HepG2 (cell line): ENCODE data around the gene LITAFD. TPM values are rescaled to one million over a fixed set of nuclear protein-coding genes. Genes with fewer than 3 reads are reported as not detected.

Experiments
- CERS6 ChIP-seq: sonication (generic); formaldehyde crosslinking; IDR thresholded peaks from 2 replicates; pipeline ENCODE4 v1.5.0; 2020; ENCODE audit warnings: missing genetic modification reagents
- DBP ChIP-seq: sonication (generic); formaldehyde crosslinking; IDR thresholded peaks from 2 replicates; pipeline ENCODE4 v1.4.0; 2020; ENCODE audit warnings: missing genetic modification reagents; ENCODE audit errors: not compliant biosample characterization
- ELF1 ChIP-seq: sonication (generic); formaldehyde crosslinking; IDR thresholded peaks from 2 replicates; pipeline ENCODE4 v1.4.0; 2020; ENCODE audit warnings: missing genetic modification reagents
- IKZF4 ChIP-seq: sonication (generic); formaldehyde crosslinking; IDR thresholded peaks from 2 replicates; pipeline ENCODE4 v1.5.1; 2020; ENCODE audit warnings: borderline replicate concordance, mild to moderate bottlenecking, low read depth, missing genetic modification reagents; ENCODE audit errors: not compliant biosample characterization
- NCOA1 ChIP-seq: sonication (generic); formaldehyde crosslinking; IDR thresholded peaks from 2 replicates; pipeline ENCODE4 v1.9.0; 2021; ENCODE audit warnings: missing genetic modification reagents
- NFRKB ChIP-seq: fragments of 450-650 bp; IDR thresholded peaks from 2 replicates; pipeline ENCODE4 v1.6.1; 2017
- NR1H2 ChIP-seq: sonication (generic); formaldehyde crosslinking; IDR thresholded peaks from 2 replicates; pipeline ENCODE4 v1.8.1; 2022; ENCODE audit warnings: low read depth, missing genetic modification reagents, borderline replicate concordance
- SAFB2 ChIP-seq: sonication (generic); formaldehyde crosslinking; IDR thresholded peaks from 2 replicates; pipeline ENCODE4 v1.5.1; 2020; ENCODE audit warnings: missing genetic modification reagents, low read depth, mild to moderate bottlenecking, borderline replicate concordance
- SNAPC2 ChIP-seq: sonication (generic); formaldehyde crosslinking; IDR thresholded peaks from 2 replicates; pipeline ENCODE4 v1.8.1; 2022; ENCODE audit warnings: mild to moderate bottlenecking, missing genetic modification reagents
- SNRNP70 ChIP-seq: fragments of 200-400 bp; formaldehyde crosslinking; IDR thresholded peaks from 2 replicates; pipeline ENCODE4 v1.6.1; 2017; ENCODE audit warnings: mild to moderate bottlenecking, low read depth, low read length, moderate library complexity
- SP2 ChIP-seq: sonication (generic); formaldehyde crosslinking; IDR thresholded peaks from 2 replicates; pipeline ENCODE4 v1.5.1; 2020; ENCODE audit warnings: mild to moderate bottlenecking, missing genetic modification reagents
- SRF ChIP-seq: IDR thresholded peaks from 2 replicates; pipeline ENCODE4 v1.6.1; 2011; ENCODE audit warnings: mild to moderate bottlenecking, low read depth, low read length, moderate library complexity
- SRSF1 ChIP-seq: fragments of 200-400 bp; formaldehyde crosslinking; optimal IDR thresholded peaks from 2 replicates; pipeline ENCODE3; 2017; ENCODE audit warnings: mild to moderate bottlenecking, low read depth, low read length, moderate library complexity
- SRSF9 ChIP-seq: fragments of 200-400 bp; formaldehyde crosslinking; IDR thresholded peaks from 2 replicates; pipeline ENCODE4 v1.6.1; 2018; ENCODE audit warnings: borderline replicate concordance, mild to moderate bottlenecking, low read depth, low read length; ENCODE audit not compliant: insufficient read depth, poor library complexity, severe bottlenecking
- ZBED4 ChIP-seq: sonication (generic); formaldehyde crosslinking; IDR thresholded peaks from 2 replicates; pipeline ENCODE4 v1.4.0; 2020; ENCODE audit warnings: missing genetic modification reagents, borderline replicate concordance
- ZNF674 ChIP-seq: sonication (generic); formaldehyde crosslinking; IDR thresholded peaks from 2 replicates; pipeline ENCODE4 v1.5.0; 2020; ENCODE audit warnings: low read depth, mild to moderate bottlenecking, missing genetic modification reagents
- ZNF781 ChIP-seq: sonication (generic); formaldehyde crosslinking; IDR thresholded peaks from 2 replicates; pipeline ENCODE4 v1.5.1; 2020; ENCODE audit warnings: borderline replicate concordance, mild to moderate bottlenecking, missing genetic modification reagents; ENCODE audit errors: not compliant biosample characterization
- ZNF878 ChIP-seq: sonication (generic); formaldehyde crosslinking; IDR thresholded peaks from 2 replicates; pipeline ENCODE4 v1.8.1; 2023; ENCODE audit warnings: mild to moderate bottlenecking, missing genetic modification reagents, moderate library complexity
- ZNF879 ChIP-seq: sonication (generic); formaldehyde crosslinking; IDR thresholded peaks from 2 replicates; pipeline ENCODE4 v1.8.1; 2023; ENCODE audit warnings: missing genetic modification reagents
- ZSCAN22 ChIP-seq: sonication (generic); formaldehyde crosslinking; IDR thresholded peaks from 2 replicates; pipeline ENCODE4 v1.4.0; 2020; ENCODE audit warnings: mild to moderate bottlenecking, missing genetic modification reagents
- polyA plus RNA-seq, 8 experiments: library from polyadenylated mRNA; depleted of rRNA in 3 of 8; stranded (reverse) in 7 of 8; unstranded in 1 of 8; fragments of >200 nt; fragmentation: Illumina TruSeq in 4 of 8; extraction: Trizol in 4 of 8; gene quantifications; 2 replicates each; pipeline versions ENCODE4 v1.2.1 to v1.2.3, GENCODE V29; 2011 to 2016; ENCODE audit warnings: low read depth in 4 of 8, missing spikeins in 1 of 8, mixed read lengths in 1 of 8; ENCODE audit not compliant: insufficient read depth in 1 of 8
- total RNA-seq, 5 experiments: library from RNA; depleted of rRNA; stranded (reverse); fragments of >200 nt; fragmentation: Illumina TruSeq; extraction: Trizol; gene quantifications; 2 replicates each; pipeline ENCODE4 v1.2.3, GENCODE V29; 2016; ENCODE audit warnings: low read depth in 1 of 5
- TF ChIP-seq, protein P1 (sequence below): IDR thresholded peaks from 2 replicates; pipeline ENCODE4 v1.6.1; 2016
- TF ChIP-seq, protein P2 (sequence below): sonication (generic); formaldehyde crosslinking; IDR thresholded peaks from 2 replicates; pipeline ENCODE4 v1.5.0; 2020; ENCODE audit warnings: missing genetic modification reagents

The LITAFD gene
- total and polyA plus RNA-seq, 2 of the 13 experiments (the other 11 are each of a cell fraction or from before 2014, with no cell fraction given), result not detected

GRCh38 chr16:8863594-8864424, 18.3 kb upstream of the LITAFD start (continued):
- TF ChIP-seq ZNF879 (CRISPR knock-in tag), result peak; percentile 18; the same call in 1 of the 2 replicates
- TF ChIP-seq SRSF9, result no peak
- TF ChIP-seq ZBED4, result peak; percentile 96; the same call in 1 of the 2 replicates
- TF ChIP-seq ZNF781 (CRISPR knock-in tag), result peak; percentile 88
- TF ChIP-seq, protein P1, sequence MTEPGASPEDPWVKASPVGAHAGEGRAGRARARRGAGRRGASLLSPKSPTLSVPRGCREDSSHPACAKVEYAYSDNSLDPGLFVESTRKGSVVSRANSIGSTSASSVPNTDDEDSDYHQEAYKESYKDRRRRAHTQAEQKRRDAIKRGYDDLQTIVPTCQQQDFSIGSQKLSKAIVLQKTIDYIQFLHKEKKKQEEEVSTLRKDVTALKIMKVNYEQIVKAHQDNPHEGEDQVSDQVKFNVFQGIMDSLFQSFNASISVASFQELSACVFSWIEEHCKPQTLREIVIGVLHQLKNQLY (CRISPR knock-in tag), result peak; percentile 86
- TF ChIP-seq CERS6 (CRISPR knock-in tag), result no peak
- peak; percentile 85 for TF ChIP-seq IKZF4
- peak; percentile 86; the same call in 1 of the 2 replicates for TF ChIP-seq ZSCAN22 (CRISPR knock-in tag)
- no peak for TF ChIP-seq DBP (CRISPR knock-in tag)
- TF ChIP-seq ZNF878 (CRISPR knock-in tag), result peak; percentile 99
- TF ChIP-seq SRF, result no peak
- TF ChIP-seq SRSF1, result peak; percentile 100
- TF ChIP-seq SNAPC2 (CRISPR knock-in tag), result peak; percentile 94; the same call in 1 of the 2 replicates
- no peak for TF ChIP-seq SNRNP70
- peak; percentile 52 for TF ChIP-seq ELF1 (CRISPR knock-in tag)
- no peak for TF ChIP-seq NFRKB
- TF ChIP-seq NCOA1 (CRISPR knock-in tag), result peak; percentile 52; the same call in 1 of the 2 replicates
- peak; percentile 37; the same call in 1 of the 2 replicates for TF ChIP-seq SAFB2
- TF ChIP-seq, protein P2, sequence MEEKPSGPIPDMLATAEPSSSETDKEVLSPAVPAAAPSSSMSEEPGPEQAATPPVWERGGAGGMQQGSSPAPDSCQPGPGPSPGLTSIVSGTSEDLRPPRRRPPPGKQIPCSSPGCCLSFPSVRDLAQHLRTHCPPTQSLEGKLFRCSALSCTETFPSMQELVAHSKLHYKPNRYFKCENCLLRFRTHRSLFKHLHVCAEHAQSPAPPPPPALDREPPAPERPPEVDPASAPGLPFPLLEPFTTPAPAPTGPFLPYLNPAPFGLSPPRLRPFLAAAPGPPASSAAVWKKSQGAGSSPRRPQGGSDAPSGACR, result peak; percentile 56; the same call in 1 of the 2 replicates
- TF ChIP-seq SP2 (CRISPR knock-in tag), result no peak; the same call in 1 of the 2 replicates
- TF ChIP-seq ZNF674, result no peak
- peak; percentile 56; the same call in 1 of the 2 replicates for TF ChIP-seq NR1H2 (CRISPR knock-in tag)
